ENCODE measurements around the gene CREB1.

Gene CREB1

DNA sequence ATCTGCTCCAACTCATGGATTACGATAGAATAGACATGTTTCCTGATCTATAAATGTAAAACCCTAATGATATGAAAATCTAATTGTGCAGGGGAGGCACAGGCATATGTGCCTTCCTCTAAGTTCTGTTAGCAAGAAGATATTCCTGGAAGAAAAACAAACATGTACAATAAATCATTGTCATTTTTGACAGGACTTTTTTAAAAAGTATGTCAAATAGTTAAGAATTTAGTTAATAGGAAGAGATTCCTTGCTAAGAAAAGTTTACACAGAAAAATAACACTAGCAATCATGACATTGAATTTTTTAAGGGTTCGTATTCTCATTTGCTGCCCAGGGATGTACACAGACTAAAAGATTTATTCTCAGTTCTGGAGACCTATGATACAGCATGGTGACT is 15.3 kb upstream of the CREB1 start:
- CTCF ChIA-PET: interaction anchor here (1.8 kb wide), 2 partner anchors 9 to 12 kb away, joined by 5 read pairs; no protein-coding TSS in a partner anchor
- POLR2A ChIA-PET: interaction anchor here (0.8 to 2.0 kb wide), 4 partner anchors 10 to 255 kb away, joined by 3 to 18 read pairs (median 11); partner anchors contain the start of gene CREB1
- TF ChIP-seq, protein P1, sequence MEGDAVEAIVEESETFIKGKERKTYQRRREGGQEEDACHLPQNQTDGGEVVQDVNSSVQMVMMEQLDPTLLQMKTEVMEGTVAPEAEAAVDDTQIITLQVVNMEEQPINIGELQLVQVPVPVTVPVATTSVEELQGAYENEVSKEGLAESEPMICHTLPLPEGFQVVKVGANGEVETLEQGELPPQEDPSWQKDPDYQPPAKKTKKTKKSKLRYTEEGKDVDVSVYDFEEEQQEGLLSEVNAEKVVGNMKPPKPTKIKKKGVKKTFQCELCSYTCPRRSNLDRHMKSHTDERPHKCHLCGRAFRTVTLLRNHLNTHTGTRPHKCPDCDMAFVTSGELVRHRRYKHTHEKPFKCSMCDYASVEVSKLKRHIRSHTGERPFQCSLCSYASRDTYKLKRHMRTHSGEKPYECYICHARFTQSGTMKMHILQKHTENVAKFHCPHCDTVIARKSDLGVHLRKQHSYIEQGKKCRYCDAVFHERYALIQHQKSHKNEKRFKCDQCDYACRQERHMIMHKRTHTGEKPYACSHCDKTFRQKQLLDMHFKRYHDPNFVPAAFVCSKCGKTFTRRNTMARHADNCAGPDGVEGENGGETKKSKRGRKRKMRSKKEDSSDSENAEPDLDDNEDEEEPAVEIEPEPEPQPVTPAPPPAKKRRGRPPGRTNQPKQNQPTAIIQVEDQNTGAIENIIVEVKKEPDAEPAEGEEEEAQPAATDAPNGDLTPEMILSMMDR (IDR thresholded peaks at IDR 0.05; ENCODE audit: insufficient read depth, low read length, missing control alignments): no peak
- no peak for DNase-seq (ENCODE audit: low read depth, low spot score)
- no peak overlapping the region for H3K4me3 ChIP-seq (ENCODE audit: low read depth, low read length)

DNA sequence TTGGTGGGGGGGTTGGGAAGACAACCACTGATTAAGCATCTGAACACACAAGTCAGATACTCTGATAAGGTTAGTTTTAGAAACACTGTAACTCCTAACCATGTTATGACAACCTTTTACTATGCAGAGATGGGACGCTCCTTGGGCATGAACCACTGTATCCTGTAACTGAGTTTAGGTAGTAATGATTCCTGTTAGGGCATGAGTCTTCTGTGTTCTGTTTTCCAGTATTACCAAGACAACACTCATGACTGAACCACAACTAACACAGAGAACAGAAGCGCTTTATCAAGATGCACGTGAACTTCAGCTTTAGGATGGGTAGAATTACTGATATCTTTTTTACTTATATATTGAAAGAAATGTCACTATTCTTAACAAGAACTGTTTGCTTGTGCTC is 14.1 kb upstream of the CREB1 start:
- no peak for DNase-seq (ENCODE audit: low read depth, low spot score)
- POLR2A ChIA-PET: no interaction called here
- no peak overlapping the region for H3K4me3 ChIP-seq (ENCODE audit: low read depth, low read length)
- TF ChIP-seq, protein P1 (IDR thresholded peaks at IDR 0.05; ENCODE audit: insufficient read depth, low read length, missing control alignments): no peak
- CTCF ChIA-PET: interaction anchor here (0.9 to 1.8 kb wide), 2 partner anchors 8 to 11 kb away, joined by 3 to 5 read pairs; no protein-coding TSS in a partner anchor

DNA sequence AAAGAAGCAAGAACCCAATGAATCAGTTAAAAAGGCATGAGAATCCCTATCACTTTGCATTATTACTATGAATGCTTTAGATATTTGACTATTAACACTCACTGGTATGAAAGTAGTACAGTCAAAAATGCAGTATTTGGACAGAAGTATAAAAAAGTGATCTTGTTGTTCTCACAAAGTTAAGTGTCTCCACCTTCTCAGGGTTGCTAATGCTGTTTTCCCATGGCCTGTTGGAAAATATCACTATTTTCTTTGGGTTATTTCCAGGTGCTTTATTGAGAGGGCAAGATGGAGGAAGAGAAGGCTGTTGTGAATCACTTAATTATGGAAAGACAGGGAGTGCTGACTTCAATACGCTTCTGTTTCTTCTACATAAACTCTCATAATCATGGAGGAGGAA is 13.6 kb upstream of the CREB1 start:
- TF ChIP-seq, protein P1 (IDR thresholded peaks at IDR 0.05; ENCODE audit: insufficient read depth, low read length, missing control alignments): no peak
- DNase-seq (ENCODE audit: low read depth, low spot score): no peak
- H3K4me3 ChIP-seq (ENCODE audit: low read depth, low read length): no peak overlapping the region
- ChIA-PET POLR2A (no interaction called here), CTCF (interaction anchor here (1.8 kb wide), 1 partner anchor 10 kb away, joined by 5 read pairs; no protein-coding TSS in a partner anchor)

DNA sequence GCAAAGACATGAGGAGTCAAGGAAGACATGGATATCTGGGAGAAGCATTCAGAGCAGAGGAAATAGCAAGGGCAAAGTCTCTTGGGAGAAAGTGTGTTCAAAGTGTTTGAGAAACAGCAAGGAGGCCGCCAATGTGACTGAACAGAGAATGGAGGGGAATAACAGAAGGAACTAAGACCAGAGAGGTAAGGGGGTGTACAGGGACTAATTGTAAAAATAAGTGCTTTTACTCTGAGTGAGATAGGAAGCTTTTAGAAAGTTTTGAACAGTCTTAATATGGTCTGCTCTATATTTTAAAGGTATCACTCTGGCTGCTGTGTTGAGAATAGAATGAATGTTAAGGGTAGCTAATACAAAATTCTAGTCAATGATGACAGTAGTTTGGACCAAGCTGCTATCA is 6.8 kb upstream of the CREB1 start:
- TF ChIP-seq, protein P1 (IDR thresholded peaks at IDR 0.05; ENCODE audit: insufficient read depth, low read length, missing control alignments): no peak
- H3K4me3 ChIP-seq (ENCODE audit: low read depth, low read length): no peak overlapping the region
- ChIA-PET CTCF (interaction anchor here (0.6 kb wide), 1 partner anchor 14 kb away, joined by 3 read pairs; no protein-coding TSS in a partner anchor), POLR2A (interaction anchor here (1.3 kb wide), 1 partner anchor 8 kb away, joined by 4 read pairs; no protein-coding TSS in a partner anchor)
- DNase-seq (ENCODE audit: low read depth, low spot score): no peak

DNA sequence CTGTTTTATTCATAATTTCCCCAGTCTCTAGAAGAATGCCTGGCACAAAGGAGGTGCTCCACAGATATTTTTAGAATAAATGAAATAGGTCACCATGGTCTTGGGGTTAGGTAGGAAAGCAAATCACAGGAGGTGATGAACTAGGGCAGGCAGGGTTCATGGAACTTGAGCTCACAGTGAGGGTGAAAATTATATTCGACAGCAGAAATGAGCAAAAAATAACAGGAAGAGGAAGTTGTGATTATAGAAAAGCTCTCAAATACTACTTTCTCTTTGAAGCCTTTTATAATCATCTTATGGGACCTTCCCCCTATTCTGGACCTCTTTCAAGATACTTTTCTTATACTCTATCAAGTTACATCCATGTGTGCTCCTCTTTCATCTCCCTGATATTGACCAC is 4.5 kb upstream of the CREB1 start:
- TF ChIP-seq, protein P1 (IDR thresholded peaks at IDR 0.05; ENCODE audit: insufficient read depth, low read length, missing control alignments): no peak
- POLR2A ChIA-PET: no interaction called here
- DNase-seq (ENCODE audit: low read depth, low spot score): no peak
- no peak overlapping the region for H3K4me3 ChIP-seq (ENCODE audit: low read depth, low read length)
- CTCF ChIA-PET: no interaction called here

DNA sequence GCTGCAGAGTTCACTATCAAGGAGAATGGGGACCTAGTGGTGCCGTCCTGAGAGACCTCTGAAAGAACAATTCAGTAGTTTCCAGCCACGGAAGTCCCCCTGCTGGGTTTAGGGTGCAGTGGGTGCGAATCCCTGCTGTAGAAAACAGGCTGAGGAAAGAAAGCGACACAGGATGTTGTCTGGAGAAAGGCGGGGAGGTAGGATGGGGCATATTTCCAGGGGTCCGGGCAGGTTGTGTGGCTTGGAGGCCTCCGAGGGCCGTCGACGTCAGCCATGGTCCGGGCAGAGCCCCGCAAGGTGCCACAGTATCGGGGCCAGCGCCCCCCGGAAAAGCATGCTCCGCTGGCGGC is 807 bp upstream of the CREB1 start:
- TF ChIP-seq, protein P1 (IDR thresholded peaks at IDR 0.05; ENCODE audit: insufficient read depth, low read length, missing control alignments): peak; percentile 16
- H3K4me3 ChIP-seq (ENCODE audit: low read depth, low read length): peak overlapping the region; percentile 76
- POLR2A ChIA-PET: no interaction called here
- CTCF ChIA-PET: no interaction called here
- DNase-seq (ENCODE audit: low read depth, low spot score): no peak

All from AG04449 (cell line).